Peyer's patch (tissue), 4 donors: ENCODE data around the gene CRTAC1. TPM values are rescaled to one million over a fixed set of nuclear protein-coding genes. Genes with fewer than 3 reads are reported as not detected.

ENCODE experiments used
- DNase-seq, 3 donors: peaks; one replicate each; pipeline ENCODE4 v3.0.0-alpha.2; 2017 to 2019
- H3K27ac ChIP-seq, 4 donors: fragments of 200-600 bp; sonication (generic); one replicate each; pipeline ENCODE4 v1.5.1; 2016 to 2019
- H3K27me3 ChIP-seq, 2 donors: fragments of 200-600 bp; sonication (generic); one replicate each; pipeline ENCODE4 v1.5.1; 2019
- H3K36me3 ChIP-seq, 3 donors: fragments of 200-600 bp; sonication (generic); one replicate each; pipeline ENCODE4 v1.5.1; 2016 to 2019
- H3K4me1 ChIP-seq, 4 donors: fragments of 200-600 bp; sonication (generic); one replicate each; pipeline ENCODE4 v1.5.1; 2016 to 2019
- H3K4me3 ChIP-seq, 4 donors: fragments of 200-600 bp; sonication (generic); 1 replicate in 3 of 4; 2 replicates in 1 of 4; pipeline ENCODE4 v1.5.1; 2016 to 2019; ENCODE audit warnings: mild to moderate bottlenecking in 1 of 4
- H3K9me3 ChIP-seq, 4 donors: fragments of 200-600 bp; sonication (generic); one replicate each; pipeline ENCODE4 v1.5.1; 2016 to 2019; ENCODE audit warnings: mild to moderate bottlenecking in 1 of 4
- POLR2A ChIP-seq, 2 donors: fragments of 450-650 bp; IDR thresholded peaks; one replicate each; pipeline ENCODE4 v1.5.1; 2017; ENCODE audit warnings: antibody characterized with exemption in 2 of 2, mild to moderate bottlenecking in 2 of 2, moderate library complexity in 2 of 2
- total RNA-seq, 4 donors: library from RNA; depleted of rRNA; stranded (reverse); fragments of >200 nt; gene quantifications; one replicate each; pipeline ENCODE4 v1.1.0, GENCODE V29; 2016
- TF ChIP-seq, protein P1 (sequence below), 6 experiments: fragments of 450-650 bp in 4 of 6; fragments of 200-600 bp in 2 of 6; sonication (generic) in 1 of 6; IDR thresholded peaks; one replicate each; pipeline ENCODE4 v1.5.1; 2017 to 2019; ENCODE audit warnings: antibody characterized with exemption in 6 of 6, mild to moderate bottlenecking in 3 of 6, moderate library complexity in 1 of 6

CRTAC1 gene
- total RNA-seq, 4 donors from 2014 or later, result 0.53 TPM; not detected in 3

DNA sequence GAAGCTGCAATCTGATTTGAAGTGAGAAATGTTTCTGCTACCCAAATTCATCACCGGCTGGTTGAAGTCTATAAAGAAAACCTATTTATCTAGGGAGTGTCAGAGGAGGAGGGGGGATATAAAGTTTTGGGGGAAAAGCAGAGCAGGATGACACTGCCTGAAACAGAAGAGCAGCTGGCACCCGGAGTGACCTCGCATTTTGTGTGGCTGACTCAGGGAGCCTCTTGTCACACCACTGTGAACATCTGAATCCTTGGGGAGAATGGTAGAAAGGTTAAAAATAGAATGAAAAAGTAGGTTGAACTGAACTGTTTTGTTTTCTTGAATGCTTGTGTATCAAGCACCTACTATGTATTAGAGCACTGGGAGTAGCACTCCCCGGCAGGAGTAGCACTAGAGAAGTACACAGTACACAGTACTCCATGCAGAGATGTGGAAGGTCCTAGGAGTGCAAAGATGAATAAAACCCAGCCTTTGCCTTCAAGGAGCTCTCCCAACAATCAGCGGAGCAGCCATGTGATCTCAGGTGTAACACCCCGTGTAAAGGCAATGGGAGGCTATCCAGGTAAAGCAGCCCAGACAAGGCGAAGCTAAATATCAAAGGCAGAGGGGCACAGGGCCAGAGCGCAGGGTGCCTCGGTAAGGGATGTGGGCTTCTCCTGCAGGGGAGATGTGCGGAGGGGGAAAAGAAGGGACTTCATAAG is 13.5 kb downstream of the CRTAC1 start:
- Histone ChIP-seq H3K4me3 (no peak overlapping the region), H3K36me3 (no peaks in the 10 kb centered on the region), H3K27me3 (no peaks in the 10 kb centered on the region), H3K4me1 (no peaks in the 10 kb centered on the region), H3K27ac (no peak overlapping the region), H3K9me3 (no peaks in the 10 kb centered on the region)
- no peak for DNase-seq
- no peak for TF ChIP-seq POLR2A (IDR thresholded peaks at IDR 0.05)
- TF ChIP-seq, protein P1, sequence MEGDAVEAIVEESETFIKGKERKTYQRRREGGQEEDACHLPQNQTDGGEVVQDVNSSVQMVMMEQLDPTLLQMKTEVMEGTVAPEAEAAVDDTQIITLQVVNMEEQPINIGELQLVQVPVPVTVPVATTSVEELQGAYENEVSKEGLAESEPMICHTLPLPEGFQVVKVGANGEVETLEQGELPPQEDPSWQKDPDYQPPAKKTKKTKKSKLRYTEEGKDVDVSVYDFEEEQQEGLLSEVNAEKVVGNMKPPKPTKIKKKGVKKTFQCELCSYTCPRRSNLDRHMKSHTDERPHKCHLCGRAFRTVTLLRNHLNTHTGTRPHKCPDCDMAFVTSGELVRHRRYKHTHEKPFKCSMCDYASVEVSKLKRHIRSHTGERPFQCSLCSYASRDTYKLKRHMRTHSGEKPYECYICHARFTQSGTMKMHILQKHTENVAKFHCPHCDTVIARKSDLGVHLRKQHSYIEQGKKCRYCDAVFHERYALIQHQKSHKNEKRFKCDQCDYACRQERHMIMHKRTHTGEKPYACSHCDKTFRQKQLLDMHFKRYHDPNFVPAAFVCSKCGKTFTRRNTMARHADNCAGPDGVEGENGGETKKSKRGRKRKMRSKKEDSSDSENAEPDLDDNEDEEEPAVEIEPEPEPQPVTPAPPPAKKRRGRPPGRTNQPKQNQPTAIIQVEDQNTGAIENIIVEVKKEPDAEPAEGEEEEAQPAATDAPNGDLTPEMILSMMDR (IDR thresholded peaks at IDR 0.05), result no peak

DNA sequence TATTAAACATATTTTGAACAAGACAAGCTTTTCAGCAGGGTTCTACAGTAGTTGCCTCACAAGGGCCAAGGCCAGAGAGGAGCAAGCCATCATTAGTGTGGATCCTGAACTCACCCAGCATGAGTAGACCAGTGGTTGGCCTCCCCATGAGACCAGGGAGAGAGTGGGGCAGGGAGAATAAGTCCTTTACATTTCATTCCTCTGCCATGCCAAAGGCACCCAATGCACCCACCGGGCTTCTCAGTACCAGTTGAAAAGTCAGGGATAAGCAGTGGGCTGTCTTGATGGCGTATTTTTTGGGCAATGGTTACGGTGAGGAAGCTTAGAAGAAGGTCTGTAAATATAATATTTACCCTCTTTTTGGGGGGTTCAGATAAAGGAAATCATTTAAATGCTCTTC is 16.6 kb downstream of the CRTAC1 start:
- no peak for DNase-seq
- no peaks in the 10 kb centered on the region for H3K4me1 ChIP-seq
- H3K9me3 ChIP-seq, result no peaks in the 10 kb centered on the region
- H3K27ac ChIP-seq, result no peak overlapping the region
- TF ChIP-seq, protein P1 (IDR thresholded peaks at IDR 0.05), result no peak
- no peak for TF ChIP-seq POLR2A (IDR thresholded peaks at IDR 0.05)
- no peaks in the 10 kb centered on the region for H3K27me3 ChIP-seq
- H3K36me3 ChIP-seq, result no peaks in the 10 kb centered on the region
- H3K4me3 ChIP-seq, result no peak overlapping the region

DNA sequence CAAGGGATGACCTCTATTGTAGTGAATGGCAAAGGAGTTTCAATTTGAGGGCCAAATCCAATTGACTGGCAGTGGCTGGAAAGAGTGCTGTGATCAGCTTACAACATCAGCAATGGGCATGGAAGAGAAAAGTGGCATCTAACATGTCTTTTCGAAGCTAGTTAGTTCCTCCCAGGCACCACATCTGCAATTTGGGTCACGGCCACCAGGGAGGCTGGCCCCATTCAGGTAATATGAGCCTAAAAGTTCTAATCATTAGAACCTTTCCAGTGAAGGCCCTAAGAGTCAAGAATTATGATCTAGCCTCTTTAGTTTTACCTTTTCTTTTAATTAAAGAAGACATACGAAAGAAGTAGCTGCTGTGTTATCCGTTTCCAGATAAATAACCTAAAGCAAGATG is 17.3 kb downstream of the CRTAC1 start:
- no peaks in the 10 kb centered on the region for H3K27me3 ChIP-seq
- H3K4me1 ChIP-seq, result no peaks in the 10 kb centered on the region
- no peak overlapping the region for H3K27ac ChIP-seq
- H3K9me3 ChIP-seq, result no peaks in the 10 kb centered on the region
- DNase-seq, result no peak
- TF ChIP-seq, protein P1 (IDR thresholded peaks at IDR 0.05), result no peak
- no peak for TF ChIP-seq POLR2A (IDR thresholded peaks at IDR 0.05)
- no peaks in the 10 kb centered on the region for H3K36me3 ChIP-seq
- H3K4me3 ChIP-seq, result no peak overlapping the region

DNA sequence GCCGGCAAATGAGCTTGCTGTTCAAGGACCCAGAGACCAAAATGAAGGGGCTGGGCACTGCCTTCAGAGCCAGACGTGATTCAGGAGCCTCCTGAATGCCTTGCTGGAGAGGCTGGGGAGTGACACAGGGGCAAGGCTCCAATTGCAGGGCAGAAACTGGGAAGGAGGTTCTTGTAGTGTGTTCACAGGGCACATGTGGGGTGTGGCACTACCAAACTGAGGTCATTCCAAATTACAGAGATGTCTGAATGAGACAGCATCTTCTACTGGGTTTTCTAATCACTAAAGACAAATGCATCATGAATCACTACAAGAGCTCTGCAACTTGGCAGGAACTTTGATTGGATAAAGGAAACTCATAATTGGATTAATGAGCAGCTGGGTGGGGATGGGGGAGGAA is 17.8 kb downstream of the CRTAC1 start:
- no peak for TF ChIP-seq POLR2A (IDR thresholded peaks at IDR 0.05)
- Histone ChIP-seq H3K27ac (no peak overlapping the region), H3K4me3 (no peak overlapping the region), H3K9me3 (no peaks in the 10 kb centered on the region), H3K27me3 (no peaks in the 10 kb centered on the region), H3K36me3 (no peaks in the 10 kb centered on the region), H3K4me1 (no peaks in the 10 kb centered on the region)
- DNase-seq, result no peak

DNA sequence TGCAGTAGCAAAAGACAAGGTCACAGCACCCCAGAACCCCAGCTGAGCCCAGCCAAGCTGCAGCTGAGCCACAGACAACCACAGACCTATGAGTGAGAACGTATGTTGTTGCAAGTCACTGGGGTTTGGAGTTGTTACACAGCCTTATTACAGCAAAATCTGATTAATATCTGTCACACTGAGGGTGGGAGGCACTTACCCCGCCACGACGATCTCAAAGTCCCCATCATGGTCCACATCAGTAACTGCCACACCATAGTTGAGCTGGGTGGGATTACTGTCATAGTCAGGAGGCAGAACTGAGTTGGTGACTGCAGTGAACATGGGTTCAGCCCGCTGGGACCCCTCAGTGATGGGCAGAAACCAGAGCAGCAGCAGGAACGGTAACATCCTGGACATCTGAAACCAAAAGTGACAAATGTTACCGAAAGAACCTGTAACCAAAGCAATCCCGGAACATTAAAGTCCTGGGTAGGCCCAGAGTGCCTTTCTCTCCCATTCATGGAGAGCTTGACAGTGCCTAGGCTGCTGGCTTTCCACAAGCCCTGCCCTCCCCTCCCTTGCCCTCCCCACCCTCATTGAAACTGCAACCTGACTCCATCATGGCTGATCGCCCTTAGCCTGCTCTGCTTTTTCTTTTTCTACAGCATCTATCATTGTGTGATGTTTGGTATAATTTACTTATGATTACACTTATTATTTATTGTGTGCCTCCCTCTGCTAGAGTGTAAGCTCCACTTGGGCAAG is 19.3 kb downstream of the CRTAC1 start:
- Histone ChIP-seq H3K4me3 (no peak overlapping the region), H3K27me3 (no peaks in the 10 kb centered on the region), H3K4me1 (no peaks in the 10 kb centered on the region), H3K36me3 (no peaks in the 10 kb centered on the region), H3K9me3 (no peaks in the 10 kb centered on the region), H3K27ac (no peak overlapping the region)
- TF ChIP-seq, protein P1 (IDR thresholded peaks at IDR 0.05), result no peak
- no peak for TF ChIP-seq POLR2A (IDR thresholded peaks at IDR 0.05)
- DNase-seq, result no peak

DNA sequence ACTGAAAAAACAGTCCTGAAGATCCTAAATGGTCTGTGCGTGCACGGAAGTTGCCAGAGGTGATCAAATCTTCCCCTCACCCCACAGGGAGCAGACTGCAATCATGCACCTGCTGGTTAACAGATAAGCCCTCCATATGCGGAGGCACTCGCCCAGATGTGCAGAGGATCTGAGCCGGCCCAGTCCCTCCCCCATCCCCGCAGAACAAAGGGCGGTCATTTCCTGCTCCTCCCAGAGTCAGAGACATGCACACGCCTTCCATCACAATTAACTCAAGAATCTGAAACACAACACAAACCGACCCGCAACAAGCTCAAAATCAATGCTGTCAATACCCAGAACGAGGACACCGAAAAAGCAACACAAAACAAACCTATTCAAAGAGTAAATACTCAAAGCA is 24.2 kb downstream of the CRTAC1 start:
- no peak for TF ChIP-seq POLR2A (IDR thresholded peaks at IDR 0.05)
- TF ChIP-seq, protein P1 (IDR thresholded peaks at IDR 0.05), result no peak
- no peak for DNase-seq
- Histone ChIP-seq H3K9me3 (no peaks in the 10 kb centered on the region), H3K27me3 (no peaks in the 10 kb centered on the region), H3K4me3 (no peak overlapping the region), H3K36me3 (no peaks in the 10 kb centered on the region), H3K27ac (no peak overlapping the region), H3K4me1 (no peaks in the 10 kb centered on the region)
